Occipital lobe (tissue), 2 donors: ENCODE data around the gene PKN2. TPM values are rescaled to one million over a fixed set of nuclear protein-coding genes. Genes with fewer than 3 reads are reported as not detected.

Experiments
- DNase-seq: peaks from one replicate; lab custom pipeline; 2025; lab: John Stamatoyannopoulos, UW
- total RNA-seq: library from RNA; depleted of rRNA; stranded (reverse); fragments of >200 nt; gene quantifications from one replicate; pipeline ENCODE4 v1.2.3, GENCODE V29; 2014

The PKN2 gene
- 67.4 TPM for total RNA-seq

DNA sequence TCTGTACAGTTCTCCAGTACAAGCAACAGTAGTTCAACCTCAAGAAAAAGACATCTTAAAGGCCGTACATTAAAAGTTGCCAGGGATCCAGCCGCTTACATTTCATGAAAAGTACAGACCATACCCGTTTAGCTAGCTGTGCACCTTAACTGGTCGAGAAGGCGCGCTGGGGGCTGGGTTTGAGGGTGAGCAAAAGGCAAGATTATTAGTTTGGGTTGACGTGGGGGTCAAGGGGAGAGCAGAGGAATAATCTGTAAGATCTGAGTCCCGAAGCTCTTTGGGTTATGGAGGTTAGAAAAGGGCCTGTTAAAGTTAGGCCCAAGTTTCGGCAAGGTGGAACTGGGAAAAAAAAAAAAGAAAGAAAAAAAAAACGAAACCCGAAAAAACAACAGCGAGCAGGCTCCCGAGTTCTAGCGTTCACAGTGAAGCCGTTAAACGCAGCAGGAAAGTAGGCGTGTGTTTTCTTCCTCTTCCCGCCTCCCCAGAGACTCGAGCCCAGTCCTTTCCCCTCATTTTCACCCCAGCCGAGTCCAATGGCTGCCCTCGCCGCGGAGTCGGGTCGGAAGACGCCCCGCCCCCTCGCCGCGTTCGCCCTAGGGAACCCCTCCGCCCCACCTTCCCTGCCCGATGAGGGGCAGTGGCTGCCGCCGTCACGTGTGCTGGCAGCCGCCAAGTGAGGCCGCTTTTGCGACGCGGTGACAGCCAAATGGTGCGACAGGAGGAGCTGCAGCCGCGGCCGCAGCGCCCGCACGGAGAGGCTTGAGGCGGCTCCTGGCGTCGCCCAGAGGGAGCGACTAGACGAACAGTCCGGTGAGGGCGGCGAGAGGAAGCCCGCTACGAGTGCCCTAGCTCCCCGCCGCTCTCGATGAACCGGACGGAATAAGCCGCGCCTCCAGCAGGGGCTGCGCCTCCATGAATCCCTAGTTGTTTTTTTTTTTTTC is at the start of gene PKN2:
PKN2 (plus strand) TSS at position 733 of the 941 bp plus-strand sequence. CDS start 308 bp downstream, outside the sequence.
- DNase-seq = peak; percentile 95

- no peak for DNase-seq
Measured at GRCh38 chr1:88634538-88634937, 49.5 kb upstream of the PKN2 start.

DNA sequence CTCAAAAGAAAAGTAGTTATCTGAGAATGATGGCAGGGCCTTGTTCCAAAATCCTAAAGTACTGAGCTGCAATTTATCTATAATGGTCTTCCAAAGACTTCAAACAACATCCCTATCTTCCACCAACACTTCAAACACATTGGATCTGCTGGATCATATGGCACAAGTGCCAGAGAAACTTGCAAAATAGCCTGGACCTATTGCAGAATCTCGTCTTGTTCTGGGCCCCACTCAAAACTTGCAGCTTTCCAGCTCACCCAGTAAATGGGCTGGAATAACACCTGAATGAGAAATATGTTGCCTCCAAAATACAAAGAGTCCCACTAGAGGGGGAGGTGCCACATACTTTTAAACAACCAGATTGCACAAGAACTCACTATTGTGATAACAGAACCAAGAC is 44.0 kb upstream of the PKN2 start:
- DNase-seq = no peak

GRCh38 chr1:88645886-88646285 is 38.2 kb upstream of the PKN2 start:
- DNase-seq = no peak

DNA sequence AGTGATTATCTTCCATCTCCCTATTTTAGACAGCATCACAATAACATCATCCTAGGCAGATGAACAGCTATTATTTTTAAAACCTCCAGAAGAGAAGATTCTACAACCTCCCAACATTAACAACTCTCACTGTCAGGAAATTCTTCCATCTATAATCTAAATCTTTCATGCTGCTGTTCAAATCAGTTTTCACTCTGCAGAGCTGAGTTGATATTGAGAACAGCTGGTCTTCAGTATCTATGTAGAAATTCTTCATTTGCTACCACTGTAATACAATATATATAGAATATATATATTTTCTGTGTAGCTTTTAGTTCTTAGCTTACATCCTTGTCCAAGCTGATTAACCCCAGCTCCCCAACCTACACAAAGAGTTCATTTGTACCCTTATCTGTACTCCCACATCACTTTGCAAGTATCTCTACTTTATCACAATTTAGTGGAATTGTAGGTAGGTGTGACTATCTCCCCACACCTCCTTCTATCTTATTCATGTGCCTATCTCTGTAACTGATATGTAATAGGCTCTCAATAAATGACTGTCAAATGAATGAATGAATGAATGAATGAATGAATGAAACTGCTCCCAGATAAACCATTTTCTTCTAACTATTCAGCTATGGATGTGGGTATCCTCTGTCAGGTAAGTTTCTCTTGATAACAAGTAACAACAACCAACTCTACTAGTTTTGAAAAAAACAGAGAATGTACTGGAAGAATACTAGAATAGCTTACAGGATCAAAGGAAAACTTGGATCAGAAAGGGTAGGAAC is 37.4 kb upstream of the PKN2 start:
- no peak for DNase-seq

- no peak for DNase-seq
Measured at GRCh38 chr1:88647249-88647645, 36.8 kb upstream of the PKN2 start.

- no peak for DNase-seq
Measured at GRCh38 chr1:88647749-88648415, 36.2 kb upstream of the PKN2 start.

DNA sequence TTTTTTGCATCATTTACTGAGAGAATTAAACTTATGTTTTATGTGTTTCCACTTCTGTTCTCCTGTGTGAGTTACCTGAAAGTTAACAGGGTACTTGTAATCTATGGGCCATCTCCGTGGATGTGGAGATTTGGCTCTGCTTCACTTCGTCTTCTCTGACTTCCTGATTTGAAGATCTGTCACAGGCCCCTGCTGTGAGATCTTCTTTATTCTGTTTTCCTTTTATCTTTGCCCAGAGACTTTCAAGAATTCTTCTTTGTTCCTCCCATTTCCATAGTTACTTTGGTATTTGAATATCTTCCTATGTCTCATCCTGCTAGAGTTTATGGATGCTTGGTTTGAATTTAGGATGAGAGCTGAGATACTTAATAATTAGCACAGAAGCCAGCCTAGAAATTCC is 35.4 kb upstream of the PKN2 start:
- no peak for DNase-seq

GRCh38 chr1:88649932-88650331 is 34.1 kb upstream of the PKN2 start:
- no peak for DNase-seq

DNA sequence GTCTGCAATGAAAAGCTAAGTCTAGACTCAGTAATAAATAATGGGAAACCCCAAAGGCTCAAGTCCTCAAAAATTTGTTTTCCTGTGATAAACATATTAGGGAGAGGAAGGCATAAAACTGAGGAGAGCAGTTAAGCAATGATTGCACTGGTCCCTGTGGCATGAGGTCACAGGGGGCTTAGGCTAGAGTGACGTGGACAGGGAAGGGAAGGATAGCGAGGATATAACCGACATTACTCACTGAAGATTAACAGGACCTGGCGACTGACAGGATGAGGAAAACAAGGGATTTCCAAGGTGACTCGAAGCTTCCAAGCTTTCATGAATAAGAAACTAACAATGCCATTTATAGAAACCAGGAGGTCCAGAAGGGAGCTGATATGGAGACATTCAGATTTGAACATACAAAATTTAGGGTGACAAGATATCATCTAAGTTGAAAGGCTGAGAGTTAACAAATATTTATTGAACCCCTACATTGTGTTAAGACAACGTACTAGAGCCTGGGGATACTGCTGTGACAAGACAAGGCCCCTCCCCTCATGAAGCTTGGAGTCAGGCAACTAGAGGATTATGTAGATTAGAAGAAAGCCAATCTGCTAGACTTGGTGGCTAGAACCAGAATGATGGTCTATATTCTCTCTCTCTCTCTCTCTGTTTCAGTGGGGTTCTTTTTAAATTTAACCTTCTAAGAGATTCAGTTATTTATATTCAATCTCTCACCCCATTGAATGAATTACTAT is 33.2 kb upstream of the PKN2 start:
- no peak for DNase-seq

DNA sequence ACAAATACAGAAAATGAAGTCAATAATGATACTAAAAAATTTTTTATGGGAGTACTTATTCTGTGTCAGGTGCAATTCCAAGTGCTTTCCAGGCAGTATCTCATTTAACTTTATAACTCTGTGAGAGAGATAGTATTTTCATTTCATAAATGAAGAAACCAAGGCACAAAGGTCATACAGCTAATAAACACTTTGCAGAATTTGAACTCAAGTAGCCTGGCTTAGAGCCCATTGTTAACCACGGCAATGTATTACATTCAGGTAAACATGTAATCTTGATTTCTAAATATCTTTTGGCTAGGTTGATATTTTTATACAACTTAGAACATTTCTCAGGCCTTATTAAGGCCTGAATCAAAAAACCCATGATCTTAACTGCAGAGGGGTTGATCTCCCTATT is 28.9 kb upstream of the PKN2 start:
- no peak for DNase-seq

GRCh38 chr1:88655685-88656299 is 28.3 kb upstream of the PKN2 start:
- no peak for DNase-seq

GRCh38 chr1:88658419-88658818 is 25.7 kb upstream of the PKN2 start:
- DNase-seq = no peak

GRCh38 chr1:88659552-88659951 is 24.5 kb upstream of the PKN2 start:
- DNase-seq = no peak

GRCh38 chr1:88661188-88661587 is 22.9 kb upstream of the PKN2 start:
- DNase-seq = no peak

GRCh38 chr1:88661951-88662699 is 21.9 kb upstream of the PKN2 start:
- DNase-seq = no peak

- no peak for DNase-seq
Measured at GRCh38 chr1:88662723-88663122, 21.4 kb upstream of the PKN2 start.

DNA sequence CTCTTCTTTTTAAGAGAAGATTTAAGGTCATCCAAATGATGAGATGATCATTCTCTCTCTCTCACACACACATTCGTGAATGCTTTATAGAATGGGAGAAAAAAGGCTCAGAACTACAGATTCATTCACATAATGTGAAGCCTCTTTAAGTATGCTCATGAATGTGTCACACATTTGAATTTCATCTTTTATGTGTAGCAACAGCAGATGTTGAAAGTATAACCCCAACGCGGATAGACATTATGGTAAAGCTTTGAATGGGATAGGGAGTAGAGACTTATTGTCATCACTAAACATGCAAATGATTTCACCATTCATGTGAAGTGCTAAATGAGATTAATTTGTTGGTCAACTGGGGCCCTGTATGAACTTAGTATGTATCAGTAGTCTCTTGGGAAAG is 15.7 kb upstream of the PKN2 start:
- no peak for DNase-seq

DNA sequence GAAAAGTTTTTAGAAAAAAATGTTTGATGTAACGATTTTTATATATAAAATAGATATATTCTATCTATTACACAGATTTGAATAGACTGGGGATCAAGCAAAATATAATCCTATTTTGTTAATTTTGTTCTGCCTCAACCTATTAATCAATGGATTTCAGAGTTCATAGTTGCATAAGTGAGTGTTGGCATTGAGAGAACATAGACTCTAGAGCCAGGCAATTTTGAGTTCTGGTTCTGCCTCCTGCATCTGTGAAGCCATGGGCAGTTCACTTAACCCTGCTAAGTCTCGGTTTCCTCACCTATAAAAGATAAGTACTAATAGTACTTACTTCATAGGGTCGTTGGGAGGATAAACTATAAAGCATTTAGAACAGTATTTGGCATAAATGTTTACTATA is 13.6 kb upstream of the PKN2 start:
- no peak for DNase-seq

DNA sequence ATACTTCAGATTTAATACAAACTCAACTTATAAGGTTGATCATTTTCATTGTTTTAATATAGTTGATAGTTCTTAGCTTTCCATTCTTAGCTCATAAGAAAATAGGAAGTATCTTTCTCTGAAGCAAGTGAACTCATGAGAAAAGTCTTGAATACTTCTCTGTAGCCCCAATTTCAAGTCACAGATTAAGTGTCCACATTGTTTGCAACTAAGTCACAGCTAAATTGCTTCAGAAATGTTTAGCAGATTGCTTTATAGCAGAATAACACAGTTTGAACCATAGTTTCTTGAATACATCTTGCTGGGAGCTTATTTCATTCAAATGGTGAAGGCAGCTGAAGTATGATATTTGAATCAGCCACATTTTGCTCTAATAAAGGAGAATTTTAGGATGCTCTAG is 10.6 kb upstream of the PKN2 start:
- DNase-seq = no peak
